GM21447 (cell line): Measurements from ENCODE around the gene PKP4.

Source experiments
- ATAC-seq: cut with Tn5 transposase; IDR thresholded peaks from one replicate; pipeline ENCODE4 v1.9.1; 2021; ENCODE audit not compliant: unreplicated experiment

PKP4 gene

DNA sequence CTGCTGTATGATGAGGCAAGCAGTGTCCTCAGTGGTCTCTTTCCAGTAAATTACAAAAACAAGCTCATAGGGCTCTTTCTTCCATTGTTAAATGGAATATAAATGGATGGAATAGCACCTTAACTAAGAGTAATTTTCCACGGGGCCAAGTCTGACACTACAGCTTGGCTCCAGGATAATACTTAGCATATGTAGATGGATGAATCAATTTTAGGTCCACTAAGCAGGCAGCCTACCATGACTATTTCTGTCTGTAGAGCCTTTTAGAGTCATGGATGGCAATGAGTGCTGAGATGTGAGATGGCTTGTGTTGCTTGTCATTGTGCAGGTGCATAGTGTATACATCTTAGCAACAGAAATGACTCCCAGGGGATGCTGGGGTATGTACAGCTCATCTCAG, 125.9 kb downstream of the PKP4 start:
- no peak for ATAC-seq

GRCh38 chr2:158583923-158584322, 127.2 kb downstream of the PKP4 start:
- no peak for ATAC-seq

DNA sequence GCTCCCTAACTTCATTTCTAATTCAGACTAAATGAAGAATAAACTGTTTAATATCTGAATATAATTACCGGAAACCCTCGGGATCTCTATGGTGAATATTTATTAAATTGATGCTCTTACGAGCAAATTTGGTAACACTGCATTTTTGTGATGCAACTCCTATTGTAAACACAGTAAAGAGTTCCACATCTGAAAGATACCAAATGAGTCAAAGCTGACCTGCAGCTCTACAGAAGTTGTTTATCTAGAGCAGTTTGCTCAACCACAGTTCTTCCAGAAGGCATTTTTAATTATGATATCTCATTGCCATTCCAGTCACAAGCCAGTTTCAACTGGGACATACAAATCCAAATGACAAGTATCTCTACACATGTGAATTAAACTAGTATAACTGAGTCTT, 129.7 kb downstream of the PKP4 start:
- no peak for ATAC-seq

GRCh38 chr2:158589303-158589702, 132.6 kb downstream of the PKP4 start:
- ATAC-seq, result no peak

DNA sequence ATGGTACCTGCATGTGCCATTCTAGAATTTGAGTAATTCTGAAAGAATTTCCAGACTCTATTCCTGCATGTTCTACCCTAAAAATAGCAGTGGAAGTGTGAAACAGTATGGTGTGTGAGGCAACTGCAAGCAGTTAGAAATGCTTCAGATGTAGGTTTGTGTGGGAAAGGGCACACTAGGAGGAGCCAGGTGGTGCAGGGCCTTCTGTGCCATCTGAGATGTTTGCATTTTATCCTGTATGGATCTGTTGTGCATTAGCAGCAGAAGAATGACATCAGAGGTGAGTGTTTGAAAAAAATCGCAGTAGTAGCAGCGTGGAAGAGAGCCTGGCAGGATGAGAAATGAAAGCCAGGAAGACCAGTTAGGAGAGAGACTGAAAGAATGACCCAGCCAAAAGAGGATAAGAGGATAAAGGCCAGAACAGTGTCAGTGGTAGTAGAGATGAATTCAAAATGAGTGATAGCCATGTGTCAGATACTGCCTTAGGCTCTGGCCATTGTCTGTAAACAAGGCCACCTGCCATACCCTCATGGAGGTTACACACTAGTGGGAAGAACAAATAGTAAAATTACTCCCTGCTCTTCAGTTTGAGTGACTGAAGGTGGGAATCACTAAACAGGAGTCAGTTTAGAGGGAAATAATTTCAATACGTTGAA, 142.2 kb downstream of the PKP4 start:
- ATAC-seq, result no peak

- ATAC-seq, result no peak
Measured at GRCh38 chr2:158599609-158600008, 142.9 kb downstream of the PKP4 start.

DNA sequence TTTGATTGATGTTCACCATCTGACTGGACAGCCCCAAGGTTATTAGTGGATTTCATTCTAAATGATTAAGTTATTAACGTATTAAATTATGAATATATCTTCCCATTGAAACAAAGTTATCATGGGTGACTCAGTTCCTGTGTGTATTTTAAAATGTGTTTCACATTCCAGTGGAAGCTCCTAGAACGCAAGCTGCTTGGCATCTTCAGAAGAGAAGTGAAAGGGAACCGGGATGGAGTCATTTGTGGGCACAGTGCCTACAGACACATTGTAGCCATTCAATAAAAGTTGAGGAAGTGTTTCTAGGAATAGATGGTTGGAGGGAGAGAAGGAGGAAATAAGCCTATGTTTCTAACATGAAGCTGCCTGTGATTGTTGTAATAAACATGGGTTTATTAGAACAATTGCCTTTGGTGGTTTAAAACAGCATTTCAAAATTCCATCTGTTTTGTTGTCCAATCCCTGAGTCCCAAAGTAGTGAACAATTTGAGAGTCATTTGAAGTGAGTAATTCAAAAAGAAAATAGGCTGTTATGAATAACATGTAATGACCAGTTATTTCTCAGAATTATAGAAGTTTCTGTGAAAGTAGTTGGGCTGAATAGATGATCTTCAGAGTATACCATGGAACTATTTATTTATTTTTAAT, 143.5 kb downstream of the PKP4 start:
- no peak for ATAC-seq

DNA sequence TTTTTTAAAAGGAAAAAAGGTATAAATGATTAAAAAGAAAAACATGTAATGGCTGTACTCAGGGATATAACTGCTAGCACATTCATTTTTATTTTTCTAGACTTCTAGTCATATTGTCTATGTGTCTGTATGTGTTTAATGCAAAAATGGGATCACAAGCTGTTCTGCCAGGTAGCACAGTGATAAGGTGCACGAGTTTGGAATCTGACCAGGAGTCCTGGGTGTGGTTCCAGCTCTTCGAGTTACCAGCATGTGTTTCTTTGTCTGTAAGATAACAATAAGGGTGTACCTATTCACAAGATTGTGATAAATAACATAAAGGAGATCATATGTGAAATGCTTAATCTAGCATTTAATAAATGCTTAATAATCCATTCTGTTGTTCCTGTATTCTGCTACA, 145.3 kb downstream of the PKP4 start:
- ATAC-seq, result no peak

GRCh38 chr2:158603205-158603604, 146.5 kb downstream of the PKP4 start:
- ATAC-seq, result no peak

- ATAC-seq, result no peak
Measured at GRCh38 chr2:158603986-158604385, 147.2 kb downstream of the PKP4 start.

DNA sequence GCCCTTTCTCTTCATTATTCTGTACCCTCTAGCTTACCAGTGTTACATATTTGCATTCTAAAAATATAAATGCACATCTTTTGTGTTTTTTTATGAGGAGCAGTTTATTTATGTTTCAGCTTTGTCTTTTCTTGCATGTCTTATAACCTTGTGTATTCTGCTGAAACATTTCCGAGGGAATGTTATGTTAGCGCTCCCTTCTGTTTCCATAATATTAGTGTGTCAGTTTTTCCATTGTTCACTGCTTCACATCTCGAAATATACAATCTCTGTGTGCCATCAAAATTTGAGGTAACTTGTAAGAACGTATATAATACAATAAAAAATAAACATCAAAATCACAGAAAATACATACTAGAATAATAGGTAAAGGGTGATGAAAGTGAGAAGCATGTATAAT, 153.3 kb downstream of the PKP4 start:
- ATAC-seq, result no peak

DNA sequence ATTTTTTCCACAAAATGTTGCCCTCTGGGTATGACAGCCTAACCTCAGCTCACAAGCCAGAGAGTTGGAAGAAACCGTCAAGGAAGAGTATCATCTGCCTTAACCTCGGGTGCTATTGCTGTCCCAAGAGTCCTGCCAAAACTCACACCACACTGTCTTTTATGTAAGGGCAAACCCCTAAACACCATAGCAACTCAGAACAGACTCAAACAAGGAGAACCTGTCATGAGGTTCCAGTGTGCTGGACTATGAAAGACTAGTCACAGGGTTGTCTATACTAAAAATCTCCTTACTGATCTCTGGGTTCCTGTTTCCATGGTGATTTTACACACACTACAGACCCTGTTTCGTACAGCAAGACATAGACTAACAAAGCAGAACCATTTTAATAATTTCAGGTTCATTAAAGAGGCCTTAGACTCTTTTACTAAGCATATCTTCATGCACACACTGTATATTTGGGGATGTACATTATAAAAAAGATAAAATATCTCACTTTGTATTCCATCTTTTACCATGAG, 159.8 kb downstream of the PKP4 start:
- no peak for ATAC-seq

- no peak for ATAC-seq
Measured at GRCh38 chr2:158618891-158619490, 162.2 kb downstream of the PKP4 start.

DNA sequence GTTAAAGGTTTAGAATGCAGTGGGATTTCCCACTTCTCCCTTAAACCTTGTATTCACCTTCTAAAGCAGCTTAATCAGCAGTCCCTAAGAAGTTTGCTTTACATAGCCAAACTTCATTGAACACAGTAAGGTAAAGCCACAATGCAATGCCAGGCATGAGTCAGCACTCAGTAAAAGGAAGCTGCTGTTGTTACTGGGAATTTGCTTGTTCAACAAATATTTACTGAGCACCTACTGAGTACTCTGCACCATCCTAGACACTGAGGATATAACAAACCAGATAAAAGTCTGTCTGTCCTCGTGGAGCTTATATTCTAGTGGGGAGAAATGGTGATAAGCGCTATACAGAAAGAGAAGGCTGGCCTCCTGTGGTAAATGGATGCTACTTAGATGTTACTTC, 162.7 kb downstream of the PKP4 start:
- no peak for ATAC-seq

GRCh38 chr2:158620656-158621055, 163.9 kb downstream of the PKP4 start:
- no peak for ATAC-seq

GRCh38 chr2:158624071-158624667, 167.4 kb downstream of the PKP4 start:
- ATAC-seq, result no peak

- no peak for ATAC-seq
Measured at GRCh38 chr2:158624961-158625360, 168.2 kb downstream of the PKP4 start.

- ATAC-seq, result no peak
Measured at GRCh38 chr2:158629116-158629515, 172.4 kb downstream of the PKP4 start.

DNA sequence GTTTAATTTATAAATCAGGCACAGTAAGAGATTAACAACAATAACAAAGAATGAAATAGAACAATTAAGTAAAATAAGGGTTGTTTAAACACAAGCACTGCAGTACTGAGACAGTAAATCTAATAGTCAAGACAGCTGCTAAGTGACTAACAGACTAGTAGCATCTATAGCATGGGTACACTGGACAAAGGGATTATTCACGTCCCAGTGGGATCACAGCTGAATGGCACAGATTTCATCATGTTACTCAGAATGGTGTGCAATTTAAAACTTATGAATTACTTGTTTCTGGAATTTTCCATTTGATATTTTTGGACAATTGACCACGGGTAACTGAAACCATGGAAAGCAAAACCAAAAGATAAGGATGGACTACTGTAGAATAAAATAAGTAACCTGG, 176.5 kb downstream of the PKP4 start:
- ATAC-seq, result no peak

DNA sequence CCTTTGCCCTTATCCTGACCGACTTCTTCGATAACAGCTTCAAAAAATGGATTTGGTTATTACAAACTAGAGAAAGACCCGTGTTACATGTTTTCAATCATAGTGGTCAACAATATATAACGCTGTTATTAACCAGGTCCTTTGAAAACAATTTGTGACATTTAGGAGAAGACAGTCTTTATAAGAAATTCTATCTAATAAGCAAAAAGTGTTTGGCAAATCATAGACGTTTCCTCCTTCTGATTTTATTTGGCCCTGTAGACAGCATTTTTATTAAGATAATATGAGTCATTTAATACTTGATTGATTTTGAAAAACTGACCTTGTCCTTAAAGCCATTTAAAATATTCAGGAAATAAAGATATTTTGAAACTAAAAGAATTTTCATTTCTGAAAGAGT, 177.9 kb downstream of the PKP4 start:
- no peak for ATAC-seq

- ATAC-seq, result no peak
Measured at GRCh38 chr2:158635961-158636601, 179.3 kb downstream of the PKP4 start.
